GM23248 (cell line): ENCODE results near the gene KIF13A. TPM values are rescaled to one million over a fixed set of nuclear protein-coding genes. Genes with fewer than 3 reads are reported as not detected.

Source experiments
- DNase-seq: peaks from one replicate; pipeline ENCODE4 v3.0.0-alpha.2; 2015
- H2AFZ ChIP-seq: fragments of 200-600 bp; sonication (generic); 2 replicates; pipeline ENCODE4 v1.6.1; 2016; ENCODE audit warnings: antibody characterized with exemption
- H3F3A ChIP-seq: fragments of 200-600 bp; sonication (generic); 2 replicates; pipeline ENCODE4 v1.6.1; 2016; ENCODE audit warnings: mild to moderate bottlenecking, antibody characterized with exemption, mixed run types; ENCODE audit not compliant: insufficient read depth
- H3K27ac ChIP-seq: fragments of 200-600 bp; sonication (generic); 2 replicates; pipeline ENCODE4 v1.5.1; 2016; ENCODE audit warnings: mild to moderate bottlenecking
- H3K27me3 ChIP-seq: fragments of 200-600 bp; sonication (generic); replicated peaks from 2 replicates; pipeline ENCODE4 v1.6.1; 2016; ENCODE audit warnings: mild to moderate bottlenecking; ENCODE audit not compliant: insufficient read depth
- H3K36me3 ChIP-seq: fragments of 200-600 bp; sonication (generic); 2 replicates; pipeline ENCODE4 v1.6.1; 2016; ENCODE audit warnings: low read depth, mild to moderate bottlenecking
- H3K4me1 ChIP-seq: fragments of 200-600 bp; sonication (generic); 2 replicates; pipeline ENCODE4 v1.6.1; 2016; ENCODE audit warnings: mild to moderate bottlenecking; ENCODE audit not compliant: insufficient read depth
- H3K4me2 ChIP-seq: fragments of 200-600 bp; sonication (generic); one replicate; pipeline ENCODE4 v1.6.1; 2016; ENCODE audit warnings: mild to moderate bottlenecking; ENCODE audit not compliant: unreplicated experiment
- H3K4me3 ChIP-seq: fragments of 200-600 bp; sonication (generic); 2 replicates; pipeline ENCODE4 v1.5.1; 2016; ENCODE audit warnings: mild to moderate bottlenecking
- H3K79me2 ChIP-seq: fragments of 200-600 bp; sonication (generic); 2 replicates; pipeline ENCODE4 v1.6.1; 2016; ENCODE audit warnings: mild to moderate bottlenecking; ENCODE audit not compliant: insufficient read depth
- H3K9ac ChIP-seq: fragments of 200-600 bp; sonication (generic); 2 replicates; pipeline ENCODE4 v1.6.1; 2016; ENCODE audit warnings: mild to moderate bottlenecking
- H3K9me2 ChIP-seq: fragments of 200-600 bp; sonication (generic); 2 replicates; pipeline ENCODE4 v1.6.1; 2016; ENCODE audit warnings: mixed run types, mild to moderate bottlenecking, moderate library complexity; ENCODE audit not compliant: insufficient read depth
- H3K9me3 ChIP-seq: fragments of 200-600 bp; sonication (generic); one replicate; pipeline ENCODE4 v1.6.1; 2017; ENCODE audit warnings: low read depth
- H4K20me1 ChIP-seq: fragments of 200-600 bp; sonication (generic); 2 replicates; pipeline ENCODE4 v1.6.0; 2016; ENCODE audit not compliant: insufficient read depth
- EZH2 ChIP-seq: fragments of 200-600 bp; sonication (generic); IDR thresholded peaks from 2 replicates; pipeline ENCODE4 v1.6.1; 2018; ENCODE audit warnings: antibody characterized with exemption, mild to moderate bottlenecking; ENCODE audit not compliant: insufficient read depth, poor library complexity, severe bottlenecking
- EZH2phosphoT487 ChIP-seq: fragments of 200-600 bp; sonication (generic); IDR thresholded peaks from 2 replicates; pipeline ENCODE4 v1.6.1; 2018; ENCODE audit warnings: antibody characterized with exemption, moderate library complexity, mild to moderate bottlenecking, low read depth; ENCODE audit not compliant: insufficient read depth
- WGBS, 2 experiments: methylation state at CpG; one replicate each; pipeline ENCODE4 v1.1.6; 2015 to 2017; ENCODE audit warnings: low lambda C conversion rate in 2 of 2, low coverage in 1 of 2; ENCODE audit errors: missing lambda C conversion rate in 2 of 2; 5-methylcytosine and 5-hydroxymethylcytosine counted together
- in situ Hi-C: fragments of 300-500 bp; cut with MboI; formaldehyde crosslinking; loops from 2 replicates; pipeline ENCODE4 v1.15.0; 2020
- polyA plus RNA-seq: library from polyadenylated mRNA; unstranded; fragments of >200 nt; fragmentation: Nextera tagmentation; extraction: Ambion mirVana; gene quantifications from 2 replicates; pipeline ENCODE4 v1.2.1, GENCODE V29; 2016
- total RNA-seq: library from RNA; depleted of rRNA; stranded (reverse); fragments of >200 nt; shearing (Covaris generic); gene quantifications from 2 replicates; pipeline ENCODE4 v1.2.3, GENCODE V29; 2014

The KIF13A gene
- total and polyA plus RNA-seq, 2 experiments from 2014 or later: 5.0 to 46.0 TPM

DNA sequence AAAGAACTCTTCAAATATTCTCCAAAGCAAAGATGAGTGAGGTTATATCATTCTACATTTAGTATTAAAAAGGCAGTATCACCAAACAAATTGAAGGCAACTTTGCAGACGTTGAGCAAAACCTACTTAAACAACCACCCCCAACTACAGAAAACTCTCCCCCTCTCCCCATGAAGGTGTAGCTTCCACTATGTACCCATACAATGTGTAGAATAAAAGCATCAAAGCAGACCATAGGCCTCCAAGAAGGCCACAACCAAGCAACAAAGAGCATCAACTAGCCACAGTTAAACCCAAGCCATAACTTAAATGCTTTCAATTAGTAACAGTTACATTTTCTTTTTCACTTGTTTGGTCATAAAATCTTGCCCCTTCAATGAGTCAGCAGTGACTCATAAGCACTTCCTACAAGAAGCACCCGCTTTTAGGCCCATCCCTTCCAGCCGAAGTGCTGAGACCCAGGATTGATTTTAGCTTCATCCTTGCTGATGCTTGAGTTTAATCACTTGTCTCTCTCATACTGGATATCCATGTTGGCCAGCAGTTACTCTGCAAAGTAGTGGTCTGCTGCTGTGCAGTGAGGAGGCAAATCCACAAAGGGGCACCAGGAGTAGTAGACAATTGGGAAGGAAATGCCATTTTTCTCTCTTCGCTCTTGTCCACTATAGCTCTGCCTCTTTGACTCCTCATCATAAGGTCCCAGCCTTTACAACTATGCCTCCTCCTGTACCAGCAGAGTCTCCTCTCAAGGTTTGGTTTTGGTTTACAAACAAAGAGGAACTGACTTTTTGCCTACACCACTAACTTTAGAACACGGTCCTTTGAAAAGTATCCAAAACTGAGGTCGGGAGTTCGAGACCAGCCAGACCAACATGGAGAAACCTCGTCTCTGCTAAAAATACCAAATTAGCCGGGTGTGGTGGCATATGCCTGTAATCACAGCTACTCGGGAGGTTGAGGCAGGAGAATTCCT is 272.3 kb downstream of the KIF13A start:
- Histone ChIP-seq H3K27me3 (no peaks in the 10 kb centered on the region), H3K9me2 (no peaks in the 10 kb centered on the region), H3K36me3 (no peaks in the 10 kb centered on the region), H3K9ac (no peak overlapping the region), H3K9me3 (no peaks in the 10 kb centered on the region), H3K4me2 (peak overlapping the region; percentile 63), H3K27ac (peak overlapping the region; percentile 52), H4K20me1 (no peaks in the 10 kb centered on the region), H3K4me3 (no peak overlapping the region), H3K4me1 (peaks cover 32% of the 10 kb centered on the region), H2AFZ (peak overlapping the region; percentile 63), H3K79me2 (no peaks in the 10 kb centered on the region), H3F3A (peaks cover 29% of the 10 kb centered on the region)
- 61 to 68% methylated on average over 9 to 10 of the region's 10 CpGs for WGBS, 2 experiments
- DNase-seq: peak; percentile 93
- in situ Hi-C loops: no loop called here
- TF ChIP-seq EZH2: no peak
- no peak for TF ChIP-seq EZH2phosphoT487

DNA sequence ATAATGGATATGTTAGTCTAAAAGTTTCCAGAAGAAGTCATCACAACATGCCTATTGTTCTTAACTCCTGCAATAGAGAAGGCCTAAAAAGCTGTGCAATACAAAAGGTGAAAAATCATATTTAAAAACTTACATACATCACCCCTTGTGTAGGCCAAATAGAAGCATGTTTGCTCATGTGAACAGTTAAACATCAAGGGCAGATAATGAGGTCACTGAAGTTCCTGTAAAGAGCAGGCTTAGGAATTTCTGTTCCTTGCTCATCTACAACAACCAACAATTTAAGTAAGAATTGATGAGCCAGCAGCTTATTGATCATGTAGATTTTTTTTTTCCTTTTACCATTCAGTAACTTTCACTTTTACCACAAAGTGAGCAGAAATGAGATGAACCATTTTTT is 273.3 kb downstream of the KIF13A start:
- no peaks in the 10 kb centered on the region for H3K27me3 ChIP-seq
- no peaks in the 10 kb centered on the region for H3K36me3 ChIP-seq
- H3K9me2 ChIP-seq: no peaks in the 10 kb centered on the region
- no peaks in the 10 kb centered on the region for H3K9me3 ChIP-seq
- H4K20me1 ChIP-seq: no peaks in the 10 kb centered on the region
- TF ChIP-seq EZH2phosphoT487 (no peak), EZH2 (no peak)
- H3K79me2 ChIP-seq: no peaks in the 10 kb centered on the region
- no peak overlapping the region for H3K4me2 ChIP-seq
- H3K27ac ChIP-seq: no peak overlapping the region
- peaks cover 40% of the 10 kb centered on the region for H3K4me1 ChIP-seq
- no peak overlapping the region for H3K4me3 ChIP-seq
- in situ Hi-C loops: no loop called here
- no peak for DNase-seq
- no peak overlapping the region for H3K9ac ChIP-seq
- H3F3A ChIP-seq: peaks cover 34% of the 10 kb centered on the region
- no peak overlapping the region for H2AFZ ChIP-seq

DNA sequence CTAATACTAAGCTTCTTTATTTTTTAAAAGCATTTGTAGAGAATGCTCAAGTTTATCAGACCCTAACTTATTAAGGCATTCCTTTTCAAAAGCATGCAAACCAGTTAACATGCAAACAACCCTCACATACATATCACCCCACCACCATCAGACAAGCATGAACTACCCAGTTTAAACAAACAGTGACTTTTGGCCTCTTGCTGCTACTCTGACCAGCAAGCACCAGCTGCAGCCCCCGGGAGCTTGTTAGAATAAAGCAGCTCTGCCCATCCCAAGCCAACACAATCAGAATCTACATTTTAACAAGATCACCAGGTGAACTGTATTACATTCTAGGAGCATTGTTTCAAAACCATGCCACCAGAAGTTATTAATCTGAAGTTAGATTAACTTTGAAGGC is 274.9 kb downstream of the KIF13A start:
- H3K4me3 ChIP-seq: no peak overlapping the region
- H3K9me3 ChIP-seq: no peaks in the 10 kb centered on the region
- in situ Hi-C loops: no loop called here
- H3K4me1 ChIP-seq: peaks cover 40% of the 10 kb centered on the region
- no peak overlapping the region for H3K4me2 ChIP-seq
- no peaks in the 10 kb centered on the region for H4K20me1 ChIP-seq
- H3K9ac ChIP-seq: no peak overlapping the region
- H3K36me3 ChIP-seq: no peaks in the 10 kb centered on the region
- 84 to 92% methylated on average over 1 of the region's 1 CpG for WGBS, 2 experiments
- H2AFZ ChIP-seq: no peak overlapping the region
- no peaks in the 10 kb centered on the region for H3K9me2 ChIP-seq
- H3K27ac ChIP-seq: no peak overlapping the region
- no peak for TF ChIP-seq EZH2phosphoT487
- TF ChIP-seq EZH2: no peak
- no peak for DNase-seq
- no peaks in the 10 kb centered on the region for H3K79me2 ChIP-seq
- no peaks in the 10 kb centered on the region for H3K27me3 ChIP-seq
- H3F3A ChIP-seq: peaks cover 35% of the 10 kb centered on the region

DNA sequence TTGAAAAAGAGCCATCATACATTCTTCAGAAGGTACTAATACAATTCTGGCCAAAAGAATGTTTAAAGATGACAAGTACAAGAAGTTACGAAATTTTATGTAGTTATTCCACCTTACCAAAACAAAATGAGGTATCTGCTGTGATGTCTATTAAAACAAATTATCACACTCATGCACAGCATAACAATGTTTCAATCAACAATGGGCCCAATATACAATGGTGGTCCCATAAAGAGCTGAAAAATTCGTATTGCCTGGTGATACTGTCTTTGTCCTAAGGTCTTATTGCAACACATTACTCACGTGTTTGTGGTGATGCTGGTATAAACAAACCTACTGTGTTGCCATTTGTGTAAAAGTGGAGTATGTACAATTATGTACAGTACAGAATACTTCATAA is 277.1 kb downstream of the KIF13A start:
- TF ChIP-seq EZH2phosphoT487: no peak
- no peak for TF ChIP-seq EZH2
- peak; percentile 83 for DNase-seq
- Histone ChIP-seq H3K9me2 (no peaks in the 10 kb centered on the region), H3K27ac (peak overlapping the region; percentile 39), H2AFZ (no peak overlapping the region), H3K36me3 (no peaks in the 10 kb centered on the region), H3F3A (peaks cover 27% of the 10 kb centered on the region), H3K9me3 (no peaks in the 10 kb centered on the region), H3K4me3 (no peak overlapping the region), H3K4me2 (no peak overlapping the region), H3K27me3 (no peaks in the 10 kb centered on the region), H3K79me2 (peaks cover 11% of the 10 kb centered on the region), H3K9ac (no peak overlapping the region), H4K20me1 (no peaks in the 10 kb centered on the region), H3K4me1 (peaks cover 31% of the 10 kb centered on the region)
- WGBS, 2 experiments: 27 to 28% methylated on average over 3 of the region's 3 CpGs
- in situ Hi-C loops: no loop called here
